HG03159 (cell line): ENCODE data around the gene CRYBA2.

Source experiments
- ATAC-seq: cut with Tn5 transposase; IDR thresholded peaks from one replicate; pipeline ENCODE4 v1.9.1; 2021; ENCODE audit warnings: mild to moderate bottlenecking, moderate library complexity; ENCODE audit not compliant: unreplicated experiment

Gene CRYBA2, protein sequence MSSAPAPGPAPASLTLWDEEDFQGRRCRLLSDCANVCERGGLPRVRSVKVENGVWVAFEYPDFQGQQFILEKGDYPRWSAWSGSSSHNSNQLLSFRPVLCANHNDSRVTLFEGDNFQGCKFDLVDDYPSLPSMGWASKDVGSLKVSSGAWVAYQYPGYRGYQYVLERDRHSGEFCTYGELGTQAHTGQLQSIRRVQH

DNA sequence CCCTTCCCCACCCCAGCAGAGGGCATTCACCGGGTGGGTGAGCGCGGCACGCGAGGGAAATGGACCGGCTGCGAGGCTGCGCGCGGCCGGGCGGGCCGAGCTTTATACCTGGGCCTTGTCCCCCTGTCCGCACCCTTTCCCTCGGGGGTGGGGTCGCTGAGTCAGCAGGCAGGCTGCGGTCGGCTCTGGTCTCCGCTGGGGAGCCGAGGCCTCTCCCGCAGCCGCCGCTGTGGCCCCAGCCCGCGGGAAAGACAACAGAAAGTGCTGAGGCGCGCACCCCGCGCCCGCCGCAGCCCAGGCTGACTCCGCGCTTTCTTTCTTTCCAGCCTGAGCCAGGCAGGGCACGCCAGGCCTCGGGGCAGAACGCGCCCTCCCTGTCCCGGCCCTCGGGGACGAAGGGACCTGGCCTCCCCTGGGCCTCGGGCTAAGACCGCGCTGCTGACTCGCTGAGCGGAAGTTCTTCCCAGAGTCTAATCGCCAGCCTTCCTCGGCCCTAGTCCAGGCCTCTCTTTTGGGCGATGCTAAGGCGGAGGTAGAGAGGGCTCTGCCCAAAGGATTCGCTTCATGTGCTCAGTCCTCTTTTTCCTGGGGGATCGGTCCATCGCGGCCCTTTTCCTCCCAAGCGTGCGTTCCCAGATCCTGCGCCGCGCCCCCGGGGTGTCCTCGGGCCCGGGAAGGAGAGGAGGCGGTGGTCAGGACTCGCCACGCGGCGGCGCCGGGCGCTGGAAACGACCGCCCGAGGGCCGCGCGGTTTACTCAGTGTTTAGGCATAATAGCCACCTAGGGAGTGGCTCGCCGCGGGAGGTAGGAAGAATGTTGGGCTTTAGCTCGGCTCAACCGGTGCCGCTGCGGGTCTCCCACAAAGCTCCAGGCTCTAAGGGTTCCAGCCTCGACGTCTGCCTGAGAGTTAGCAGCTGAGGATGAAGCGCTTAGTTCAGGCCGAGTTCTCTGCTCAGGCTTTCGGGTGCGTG, at the start of gene CRYBA2:
Gene CRYBA2 (minus strand): TSS at position 78 of the 971 bp plus-strand sequence. CDS start 246 bp downstream, outside the sequence.
- ATAC-seq = no peak

DNA sequence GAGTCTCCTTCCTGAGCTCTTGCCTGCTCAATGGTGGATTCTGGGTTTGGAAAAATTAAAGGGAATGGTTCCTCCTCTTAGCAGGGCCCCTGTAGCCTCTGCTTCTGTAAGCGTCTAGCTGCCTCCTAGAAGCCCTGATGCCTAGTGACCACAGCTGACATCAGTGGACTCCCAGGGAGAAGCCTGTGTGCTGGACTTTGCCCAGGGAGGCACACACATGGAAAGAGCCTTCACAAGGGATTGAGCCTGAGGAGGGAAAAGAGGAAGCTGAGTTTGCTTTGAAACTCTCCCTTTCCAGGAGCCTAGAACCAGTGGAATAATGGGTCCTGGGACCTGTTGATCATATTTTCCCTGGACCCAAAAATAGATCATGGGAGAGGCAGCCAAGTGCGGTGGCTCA, 49.5 kb upstream of the CRYBA2 start:
- ATAC-seq = no peak

- no peak for ATAC-seq
Observed at GRCh38 chr2:219042157-219042556, 48.9 kb upstream of the CRYBA2 start.

DNA sequence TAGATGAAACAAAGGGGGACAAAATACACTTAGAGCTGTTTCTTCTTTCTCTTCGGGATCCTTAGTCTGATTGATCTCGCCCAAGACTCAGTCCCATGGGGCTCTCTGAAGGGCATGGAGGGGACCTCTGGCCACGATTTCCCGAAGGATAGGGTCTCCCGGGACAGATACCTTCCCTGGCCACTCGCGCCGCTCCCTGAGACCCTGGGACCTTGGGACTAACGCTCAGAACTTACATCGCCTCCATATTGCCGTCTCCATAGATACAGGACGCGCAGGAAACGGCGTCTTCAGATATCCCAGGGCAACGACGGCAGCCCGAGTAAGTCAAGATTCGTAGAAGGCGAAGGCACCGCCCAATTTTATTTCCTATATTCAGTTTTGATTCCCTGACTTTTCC, 48.0 kb upstream of the CRYBA2 start, which contains the start of gene CFAP65:
Gene CFAP65 (minus strand): TSS at position 265 of the 400 bp plus-strand sequence. CDS start 2,468 bp downstream, outside the sequence.
- ATAC-seq = no peak

DNA sequence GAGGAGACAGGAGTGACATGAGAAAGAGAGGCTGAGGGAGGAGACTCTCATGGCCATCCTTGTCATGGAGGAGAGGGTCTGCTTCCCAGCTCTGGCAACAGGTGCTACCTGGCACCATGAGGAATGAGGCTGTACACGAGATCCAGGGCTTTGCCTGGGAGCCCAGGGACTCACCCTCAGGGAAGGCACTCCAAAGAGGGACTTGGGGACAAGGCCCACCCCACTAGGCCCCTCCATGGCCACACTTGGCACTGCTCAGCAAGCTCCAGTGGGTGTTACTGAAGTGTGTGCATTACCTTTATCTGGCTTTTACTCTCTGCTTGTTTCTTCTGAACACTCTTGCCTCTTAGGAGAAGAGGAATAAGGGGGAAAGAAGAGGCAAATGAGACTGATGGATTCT, 45.4 kb upstream of the CRYBA2 start:
- ATAC-seq = no peak

GRCh38 chr2:219037783-219038499, 44.7 kb upstream of the CRYBA2 start:
- no peak for ATAC-seq

DNA sequence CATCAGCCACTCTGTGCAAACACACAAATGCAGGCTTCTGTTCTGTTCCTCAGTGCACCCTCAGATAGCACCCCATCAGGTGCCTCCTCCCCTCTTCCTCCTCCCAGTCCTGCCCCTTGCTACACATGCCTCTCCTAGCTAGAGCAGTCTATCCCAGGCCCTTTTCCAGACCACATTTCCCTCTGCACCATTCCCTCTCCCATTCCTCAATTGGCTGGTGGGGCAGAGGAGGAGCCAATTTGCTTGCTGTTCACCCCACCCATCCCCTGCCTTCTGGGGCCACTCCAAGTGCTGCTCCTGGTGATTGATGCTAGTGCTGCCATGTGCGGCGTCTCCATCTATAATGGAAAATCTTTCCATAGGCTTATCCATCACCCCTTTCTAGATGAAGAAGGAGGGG, 42.7 kb upstream of the CRYBA2 start:
- no peak for ATAC-seq

DNA sequence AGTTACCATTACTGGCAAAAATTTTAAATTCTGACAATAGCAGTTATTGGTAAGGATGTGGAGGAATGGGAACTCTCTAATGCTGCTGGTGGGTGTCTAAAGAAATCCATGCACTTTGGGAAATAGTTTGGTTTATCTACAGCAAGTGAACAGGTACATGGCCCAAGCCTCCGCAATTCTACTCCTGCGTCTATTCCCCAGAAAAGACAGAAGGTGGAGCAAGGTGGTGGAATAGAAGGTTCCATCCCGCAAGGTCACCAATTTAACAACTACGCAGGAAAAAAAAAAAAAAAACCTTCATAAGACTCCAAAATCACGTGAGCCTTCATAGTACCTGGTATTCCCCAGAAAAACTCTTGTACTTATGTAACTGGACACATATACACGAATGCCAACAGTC, 41.6 kb upstream of the CRYBA2 start:
- ATAC-seq = no peak

DNA sequence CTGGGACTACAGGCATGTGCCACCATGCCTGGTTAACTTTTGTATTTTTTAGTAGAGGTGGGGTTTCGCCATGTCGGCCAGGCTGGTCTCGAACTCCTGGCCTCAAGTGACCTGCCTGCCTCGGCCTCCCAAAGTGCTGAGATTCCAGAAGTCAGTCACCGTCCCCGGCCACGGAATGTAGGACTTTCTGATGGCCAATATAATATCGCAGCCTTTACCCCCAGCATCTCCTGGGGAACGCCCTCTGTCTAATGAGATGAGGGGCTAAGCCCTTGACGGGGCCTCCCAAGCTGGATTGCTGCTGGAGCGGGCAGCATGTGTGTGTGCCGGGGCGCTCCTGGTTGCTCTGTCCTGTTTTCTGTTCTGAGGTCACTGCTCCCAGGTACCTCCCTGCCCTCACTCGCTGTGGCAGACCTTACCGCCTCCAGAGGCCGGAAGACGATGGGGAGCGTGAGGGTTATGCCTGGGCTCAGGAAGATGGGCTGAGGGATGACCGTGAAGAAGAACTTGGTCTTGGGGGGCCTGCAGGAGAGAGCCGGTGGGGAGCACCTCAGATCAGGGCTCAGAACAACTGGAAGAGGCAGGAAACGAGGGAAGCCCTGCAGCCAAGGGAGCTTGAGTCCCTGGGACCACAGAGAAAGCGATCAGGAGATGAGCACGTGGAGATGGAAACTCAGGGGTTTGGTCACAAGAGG, 39.0 kb upstream of the CRYBA2 start:
- ATAC-seq = no peak

- ATAC-seq = no peak
Observed at GRCh38 chr2:219031005-219031738, 38.0 kb upstream of the CRYBA2 start.

- no peak for ATAC-seq
Observed at GRCh38 chr2:219030177-219030940, 37.1 kb upstream of the CRYBA2 start.

GRCh38 chr2:219029829-219030165, 36.6 kb upstream of the CRYBA2 start:
- peak; percentile 86 for ATAC-seq

DNA sequence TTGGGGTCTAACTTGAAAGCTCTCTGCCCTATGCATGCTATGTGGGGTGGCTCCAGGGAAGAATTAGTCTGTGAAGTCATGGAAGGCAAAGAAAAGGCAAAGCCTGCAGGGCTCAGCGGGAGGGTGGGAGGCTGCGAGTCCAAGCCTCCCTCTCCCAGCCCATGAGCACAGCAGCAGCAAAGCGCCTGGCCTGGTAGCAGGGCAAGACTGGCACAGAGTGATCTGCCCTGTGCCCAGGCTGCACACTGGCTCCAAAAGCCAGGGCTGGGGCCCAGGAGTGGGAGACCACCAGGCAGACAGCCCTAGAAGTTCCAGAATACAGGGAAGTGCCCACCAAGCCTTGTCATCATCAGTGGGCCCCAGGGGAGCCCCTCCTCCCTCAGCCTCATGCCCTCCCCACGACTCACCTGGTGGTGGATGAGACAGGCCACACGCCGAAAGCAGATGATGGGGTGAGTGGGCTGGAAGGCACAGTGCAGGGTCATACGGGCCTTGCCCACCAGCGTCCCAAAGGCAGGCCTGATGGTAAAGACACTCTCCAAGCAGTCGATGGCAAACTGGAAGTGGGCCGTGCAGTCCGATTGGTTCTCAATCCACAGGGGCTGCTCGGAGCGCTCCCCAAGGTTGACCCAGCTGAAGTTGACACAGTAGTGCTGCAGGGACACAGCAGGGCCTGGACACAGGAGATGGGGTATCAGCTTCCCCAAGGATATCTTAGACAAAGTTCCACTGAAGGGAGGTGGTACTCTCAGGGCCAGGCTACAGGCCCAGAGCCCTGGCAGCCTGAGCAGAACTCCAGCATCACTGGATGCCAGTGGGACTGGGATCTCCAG, 36.0 kb upstream of the CRYBA2 start:
- ATAC-seq = no peak

DNA sequence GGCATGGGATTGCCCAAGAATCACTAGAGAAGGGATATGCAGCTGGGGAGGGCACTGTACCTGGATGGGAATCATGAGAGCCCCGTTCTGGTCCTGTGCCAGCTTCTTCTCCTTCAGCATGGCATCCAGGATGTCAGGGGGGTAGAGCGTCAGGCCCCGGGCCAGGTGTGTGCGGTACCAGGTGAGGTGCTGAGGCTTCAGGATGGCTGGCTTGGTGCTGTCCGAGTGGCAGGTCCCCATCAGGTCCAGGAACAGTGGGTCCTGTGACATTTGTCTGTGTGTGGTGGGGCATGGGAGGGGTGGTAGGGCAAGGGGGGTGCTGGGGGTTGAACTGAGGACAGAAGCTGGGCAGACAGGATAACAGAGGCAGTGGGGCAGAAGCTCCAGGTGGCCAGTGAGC, 34.9 kb upstream of the CRYBA2 start:
- no peak for ATAC-seq

- no peak for ATAC-seq
Observed at GRCh38 chr2:219027511-219028055, 34.4 kb upstream of the CRYBA2 start.

DNA sequence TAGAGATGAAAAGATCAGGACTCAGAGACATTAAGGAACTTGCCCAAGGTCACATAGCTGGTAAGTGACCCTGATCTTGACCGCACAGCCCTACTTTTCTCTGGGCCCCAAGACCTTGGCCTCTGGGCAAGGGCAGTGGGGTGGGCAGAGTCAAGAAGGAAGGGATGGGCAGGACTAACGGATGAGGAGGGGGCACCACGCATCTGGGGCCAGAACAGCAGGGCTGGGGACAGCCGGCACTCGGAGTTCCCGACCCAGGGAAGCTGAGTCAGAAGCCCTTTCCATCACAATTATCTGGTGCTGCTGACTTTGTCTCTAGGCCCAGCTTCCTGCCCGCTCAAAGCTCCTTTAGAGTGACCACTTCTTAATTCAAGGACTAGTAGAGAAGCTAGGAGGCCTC, 33.7 kb upstream of the CRYBA2 start:
- ATAC-seq = no peak

DNA sequence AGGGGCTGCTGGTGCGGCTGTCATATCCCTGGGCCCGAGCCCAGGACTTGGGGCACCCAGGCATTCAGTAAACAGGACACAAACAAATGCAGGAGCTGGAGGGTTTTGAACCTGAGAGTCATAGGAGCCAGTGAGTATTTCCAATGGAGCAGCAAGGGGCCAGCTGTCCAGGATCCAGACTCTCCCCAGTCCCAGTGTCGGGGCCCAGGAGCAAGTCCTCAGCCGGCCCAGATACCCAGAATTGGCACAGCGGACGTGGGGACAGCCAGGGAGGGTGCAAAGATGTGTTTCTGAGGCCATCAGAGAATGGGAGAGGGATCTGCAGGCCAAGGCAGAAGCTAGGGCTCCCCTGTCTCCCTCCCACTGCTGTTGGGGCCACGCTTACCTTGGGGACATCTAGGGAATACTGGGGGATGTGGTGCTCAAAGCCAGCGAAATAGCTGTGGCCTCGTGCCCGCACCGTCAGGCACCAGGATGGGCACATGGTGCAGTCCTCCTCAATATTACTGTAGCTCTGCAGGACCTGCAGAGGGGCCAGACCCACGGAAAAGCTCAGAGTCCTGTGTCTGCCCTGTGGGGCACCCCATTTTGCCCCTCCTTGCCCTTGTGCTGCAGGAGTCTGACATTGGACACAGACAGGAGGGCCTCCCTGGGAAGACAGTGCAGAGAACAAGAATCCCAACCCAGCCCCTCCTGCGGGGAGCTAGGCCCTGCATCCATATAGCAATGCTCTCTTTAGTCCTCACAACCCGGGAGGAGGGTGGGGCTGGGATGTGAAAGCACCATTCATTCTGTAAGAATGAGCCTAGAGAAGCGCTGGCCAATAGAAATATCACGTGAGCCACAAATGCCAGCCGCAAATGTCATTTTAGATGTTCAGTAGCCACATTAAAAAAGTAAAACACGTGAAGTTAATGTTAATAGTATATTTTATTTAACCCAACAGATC, 32.7 kb upstream of the CRYBA2 start:
- no peak for ATAC-seq
